ENCODE measurements around the gene NSMCE4A.
"Not testable (repeated sequence)": the region's sequence is repeated elsewhere in the genome, so short reads cannot be mapped to it uniquely, and the experiment has no call there.

Gene NSMCE4A

DNA sequence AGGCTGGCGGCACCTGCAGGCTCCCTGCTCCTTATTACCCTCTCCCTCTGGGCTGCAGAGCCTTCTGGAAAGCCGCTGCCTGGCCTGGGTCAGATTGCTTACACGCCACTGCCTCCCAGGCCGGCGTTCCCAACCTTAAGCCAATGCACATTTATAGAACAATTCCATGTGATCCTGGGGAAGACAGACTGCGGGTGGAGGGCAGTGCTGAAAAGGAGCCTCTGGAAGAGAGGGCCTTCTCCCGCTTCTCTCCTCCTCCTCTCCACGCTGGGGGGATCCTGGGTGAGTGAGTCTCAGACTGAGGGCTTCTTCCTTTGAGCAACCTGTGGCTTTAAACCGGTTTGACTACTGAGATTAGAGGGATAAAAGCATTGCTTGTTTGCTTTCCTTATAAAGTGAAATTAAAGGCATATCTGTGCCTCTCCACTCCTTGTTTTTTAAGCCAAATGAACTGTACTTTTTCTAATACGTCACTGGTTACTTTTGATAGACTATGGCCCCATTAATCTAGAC lies 19.5 kb upstream of the NSMCE4A start:
- Histone ChIP-seq H3K27ac (ENCODE audit: low read length) (no peak overlapping the region), H3K4me2 (ENCODE audit: insufficient read depth, low read length) (no peak overlapping the region), H3K4me1 (ENCODE audit: insufficient read depth, low read length) (0 out of 2 replicates have a peak, but pooled peaks cover 2% of the 10 kb centered on the region), H3K9me3 (ENCODE audit: insufficient read depth, low read length, severe bottlenecking) (no peaks in the 10 kb centered on the region), H3K4me3 (ENCODE audit: low read depth in 1 of 2, low read length in 2 of 2) (no peak overlapping the region), H4K20me1 (ENCODE audit: insufficient read depth, low read length) (no peaks in the 10 kb centered on the region), H3K36me3 (ENCODE audit: insufficient read depth, low read length) (no peaks in the 10 kb centered on the region), H3K79me2 (ENCODE audit: insufficient read depth, low read length) (no peaks in the 10 kb centered on the region), H3K9ac (ENCODE audit: low read depth, low read length) (no peak overlapping the region), H2AFZ (ENCODE audit: low read depth, low read length) (no peak overlapping the region), H3K27me3 (ENCODE audit: insufficient read depth, low read length, poor library complexity) (no peaks in the 10 kb centered on the region)
- no peak for TF ChIP-seq EZH2 (IDR thresholded peaks at IDR 0.05; ENCODE audit: borderline replicate concordance, low read depth, low read length, severe bottlenecking)
- TF ChIP-seq, protein P1, sequence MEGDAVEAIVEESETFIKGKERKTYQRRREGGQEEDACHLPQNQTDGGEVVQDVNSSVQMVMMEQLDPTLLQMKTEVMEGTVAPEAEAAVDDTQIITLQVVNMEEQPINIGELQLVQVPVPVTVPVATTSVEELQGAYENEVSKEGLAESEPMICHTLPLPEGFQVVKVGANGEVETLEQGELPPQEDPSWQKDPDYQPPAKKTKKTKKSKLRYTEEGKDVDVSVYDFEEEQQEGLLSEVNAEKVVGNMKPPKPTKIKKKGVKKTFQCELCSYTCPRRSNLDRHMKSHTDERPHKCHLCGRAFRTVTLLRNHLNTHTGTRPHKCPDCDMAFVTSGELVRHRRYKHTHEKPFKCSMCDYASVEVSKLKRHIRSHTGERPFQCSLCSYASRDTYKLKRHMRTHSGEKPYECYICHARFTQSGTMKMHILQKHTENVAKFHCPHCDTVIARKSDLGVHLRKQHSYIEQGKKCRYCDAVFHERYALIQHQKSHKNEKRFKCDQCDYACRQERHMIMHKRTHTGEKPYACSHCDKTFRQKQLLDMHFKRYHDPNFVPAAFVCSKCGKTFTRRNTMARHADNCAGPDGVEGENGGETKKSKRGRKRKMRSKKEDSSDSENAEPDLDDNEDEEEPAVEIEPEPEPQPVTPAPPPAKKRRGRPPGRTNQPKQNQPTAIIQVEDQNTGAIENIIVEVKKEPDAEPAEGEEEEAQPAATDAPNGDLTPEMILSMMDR (IDR thresholded peaks at IDR 0.05; ENCODE audit: borderline replicate concordance, extremely low read depth, low read length, poor library complexity, severe bottlenecking) = no peak
- ATAC-seq (ENCODE audit: insufficient read depth, low read depth) (no peak), DNase-seq (no peak)

DNA sequence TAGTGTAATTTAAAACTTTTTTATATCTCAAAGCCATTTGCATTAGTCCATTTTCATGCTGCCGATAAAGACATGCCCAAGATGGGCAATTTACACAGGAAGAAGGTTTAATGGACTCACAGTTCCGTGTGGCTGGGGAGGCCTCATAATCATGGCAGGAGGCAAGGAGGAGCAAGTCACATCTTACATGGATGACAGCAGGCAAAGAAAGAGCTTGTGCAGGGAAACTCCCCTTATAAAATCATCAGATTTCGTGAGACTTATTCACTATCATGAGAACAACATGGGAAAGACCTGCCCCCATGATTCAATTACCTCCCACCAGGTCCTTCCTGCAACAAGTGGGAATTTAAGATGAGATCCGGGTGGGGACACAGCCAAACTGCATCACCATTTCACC lies 16.7 kb upstream of the NSMCE4A start:
- not testable (repeated sequence) for H3K9ac ChIP-seq (ENCODE audit: low read depth, low read length)

DNA sequence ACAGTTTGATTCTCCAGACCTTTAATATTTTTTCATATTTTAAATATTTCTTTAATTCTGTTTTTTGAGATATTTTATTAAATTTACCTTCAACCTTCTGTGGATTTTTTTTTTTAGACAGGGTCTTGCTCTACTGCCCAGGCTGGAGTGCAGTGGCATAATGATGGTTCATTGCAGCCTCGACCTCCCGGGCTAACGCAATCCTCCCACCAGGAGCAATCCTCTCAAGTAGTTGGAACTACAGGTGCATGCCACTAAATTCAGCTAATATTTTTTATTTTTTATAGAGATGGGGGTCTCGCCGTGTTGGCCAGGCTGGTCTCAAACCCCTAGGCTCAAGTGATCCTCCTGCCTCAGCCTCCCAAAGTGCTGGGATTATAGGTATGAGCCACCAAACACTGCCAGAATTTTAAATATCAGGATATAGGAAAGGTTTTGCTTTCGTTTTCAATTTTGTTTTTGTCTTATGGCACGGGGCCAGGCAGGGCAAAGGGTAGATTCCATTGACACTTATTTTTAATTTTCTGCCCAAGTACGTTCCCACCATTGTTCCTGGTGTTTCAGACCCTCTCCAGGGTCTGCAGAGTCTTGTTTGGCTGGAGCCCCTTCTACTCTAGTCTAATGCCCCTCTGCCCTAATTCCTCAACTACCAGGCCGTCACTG lies 15.1 kb upstream of the NSMCE4A start:
- H3K79me2 ChIP-seq (ENCODE audit: insufficient read depth, low read length) = no peaks in the 10 kb centered on the region
- H3K9ac ChIP-seq (ENCODE audit: low read depth, low read length) = no peak overlapping the region
- ATAC-seq (ENCODE audit: insufficient read depth, low read depth) (no peak), DNase-seq (no peak)
- H3K9me3 ChIP-seq (ENCODE audit: insufficient read depth, low read length, severe bottlenecking) = no peaks in the 10 kb centered on the region
- TF ChIP-seq, protein P1 (IDR thresholded peaks at IDR 0.05; ENCODE audit: borderline replicate concordance, extremely low read depth, low read length, poor library complexity, severe bottlenecking) = no peak
- no peak for TF ChIP-seq EZH2 (IDR thresholded peaks at IDR 0.05; ENCODE audit: borderline replicate concordance, low read depth, low read length, severe bottlenecking)
- no peak overlapping the region for H3K27ac ChIP-seq (ENCODE audit: low read length)
- H3K4me3 ChIP-seq (ENCODE audit: low read depth in 1 of 2, low read length in 2 of 2) = no peak overlapping the region
- no peaks in the 10 kb centered on the region for H4K20me1 ChIP-seq (ENCODE audit: insufficient read depth, low read length)
- H2AFZ ChIP-seq (ENCODE audit: low read depth, low read length) = peak overlapping the region; percentile 56; the same call in 1 of the 2 replicates
- 0 out of 2 replicates have a peak, but pooled peaks cover 2% of the 10 kb centered on the region for H3K4me1 ChIP-seq (ENCODE audit: insufficient read depth, low read length)
- no peaks in the 10 kb centered on the region for H3K36me3 ChIP-seq (ENCODE audit: insufficient read depth, low read length)
- no peaks in the 10 kb centered on the region for H3K27me3 ChIP-seq (ENCODE audit: insufficient read depth, low read length, poor library complexity)
- peak overlapping the region; percentile 36 for H3K4me2 ChIP-seq (ENCODE audit: insufficient read depth, low read length)

More for the DNA sequence above, 16.7 kb upstream of the NSMCE4A start:
- not testable (repeated sequence) for DNase-seq; H3K4me1 ChIP-seq (ENCODE audit: insufficient read depth, low read length); H3K79me2 ChIP-seq (ENCODE audit: insufficient read depth, low read length); H3K4me3 ChIP-seq (ENCODE audit: low read depth in 1 of 2, low read length in 2 of 2); H3K27me3 ChIP-seq (ENCODE audit: insufficient read depth, low read length, poor library complexity); H3K4me2 ChIP-seq (ENCODE audit: insufficient read depth, low read length); H3K9me3 ChIP-seq (ENCODE audit: insufficient read depth, low read length, severe bottlenecking); H3K27ac ChIP-seq (ENCODE audit: low read length); H2AFZ ChIP-seq (ENCODE audit: low read depth, low read length); H3K36me3 ChIP-seq (ENCODE audit: insufficient read depth, low read length); ATAC-seq (ENCODE audit: insufficient read depth, low read depth); H4K20me1 ChIP-seq (ENCODE audit: insufficient read depth, low read length)

Data from DND-41 (cell line).